SHP77 treated with DMSO at 0.1 percent for 48 hours (cell line): ENCODE measurements around the gene CTDSP2.
"Not testable (repeated sequence)": the region's sequence is repeated elsewhere in the genome, so short reads cannot be mapped to it uniquely, and the experiment has no call there.

Source experiments
- DNase-seq: peaks from one replicate; lab custom pipeline; 2025; lab: John Stamatoyannopoulos, UW

CTDSP2 gene

GRCh38 chr12:57881475-57881874 lies 34.9 kb upstream of the CTDSP2 start:
- DNase-seq, result no peak

GRCh38 chr12:57881035-57881434 lies 34.5 kb upstream of the CTDSP2 start:
- not testable (repeated sequence) for DNase-seq

- DNase-seq, result no peak
Measured at GRCh38 chr12:57877876-57878275, 31.3 kb upstream of the CTDSP2 start.

- DNase-seq, result no peak
Measured at GRCh38 chr12:57875753-57876547, 29.4 kb upstream of the CTDSP2 start.

- DNase-seq, result no peak
Measured at GRCh38 chr12:57874166-57875108, 27.9 kb upstream of the CTDSP2 start.

GRCh38 chr12:57872362-57872761 lies 25.8 kb upstream of the CTDSP2 start:
- no peak for DNase-seq

- DNase-seq, result no peak
Measured at GRCh38 chr12:57869927-57870318, 23.4 kb upstream of the CTDSP2 start.

- DNase-seq, result no peak
Measured at GRCh38 chr12:57869298-57869926, 22.9 kb upstream of the CTDSP2 start.

GRCh38 chr12:57868851-57869268 lies 22.3 kb upstream of the CTDSP2 start:
- DNase-seq, result no peak

- no peak for DNase-seq
Measured at GRCh38 chr12:57868221-57868620, 21.7 kb upstream of the CTDSP2 start.

- no peak for DNase-seq
Measured at GRCh38 chr12:57866308-57867019, 19.9 kb upstream of the CTDSP2 start.

GRCh38 chr12:57865084-57865751 lies 18.7 kb upstream of the CTDSP2 start:
- DNase-seq, result no peak

- no peak for DNase-seq
Measured at GRCh38 chr12:57864442-57865083, 18.0 kb upstream of the CTDSP2 start.

- DNase-seq, result no peak
Measured at GRCh38 chr12:57863676-57864075, 17.1 kb upstream of the CTDSP2 start.

GRCh38 chr12:57861967-57862366 lies 15.4 kb upstream of the CTDSP2 start:
- DNase-seq, result no peak

- DNase-seq, result not testable (repeated sequence)
Measured at GRCh38 chr12:57860883-57861282, 14.4 kb upstream of the CTDSP2 start.

- no peak for DNase-seq
Measured at GRCh38 chr12:57859121-57859520, 12.6 kb upstream of the CTDSP2 start.

- DNase-seq, result not testable (repeated sequence)
Measured at GRCh38 chr12:57858123-57858522, 11.6 kb upstream of the CTDSP2 start.

- no peak for DNase-seq
Measured at GRCh38 chr12:57854965-57855364, 8.4 kb upstream of the CTDSP2 start.

GRCh38 chr12:57853864-57854556 lies 7.5 kb upstream of the CTDSP2 start:
- no peak for DNase-seq
